Measurements from ENCODE around the gene BCKDK.

Gene BCKDK

DNA sequence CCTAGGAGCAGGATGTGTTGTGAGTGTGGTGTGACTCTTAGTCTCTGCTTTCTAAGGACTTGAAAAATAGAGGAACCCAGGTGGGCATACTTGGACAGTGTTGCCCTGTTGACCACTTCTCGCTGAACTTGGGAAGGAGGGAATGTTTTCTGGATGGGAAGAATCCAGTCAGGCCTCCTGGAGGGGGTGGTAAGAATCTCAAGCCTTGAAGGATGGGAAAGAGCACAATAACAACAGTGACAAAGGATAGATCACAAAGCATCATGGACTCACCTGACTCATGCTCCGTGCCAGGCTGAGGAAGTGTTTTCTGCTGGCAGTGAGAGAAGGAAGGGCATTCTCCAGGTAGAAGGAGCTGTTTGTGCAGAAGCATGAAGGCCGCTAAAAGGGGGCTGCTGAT lies 17.7 kb downstream of the BCKDK start:
- TF ChIP-seq, protein P1, sequence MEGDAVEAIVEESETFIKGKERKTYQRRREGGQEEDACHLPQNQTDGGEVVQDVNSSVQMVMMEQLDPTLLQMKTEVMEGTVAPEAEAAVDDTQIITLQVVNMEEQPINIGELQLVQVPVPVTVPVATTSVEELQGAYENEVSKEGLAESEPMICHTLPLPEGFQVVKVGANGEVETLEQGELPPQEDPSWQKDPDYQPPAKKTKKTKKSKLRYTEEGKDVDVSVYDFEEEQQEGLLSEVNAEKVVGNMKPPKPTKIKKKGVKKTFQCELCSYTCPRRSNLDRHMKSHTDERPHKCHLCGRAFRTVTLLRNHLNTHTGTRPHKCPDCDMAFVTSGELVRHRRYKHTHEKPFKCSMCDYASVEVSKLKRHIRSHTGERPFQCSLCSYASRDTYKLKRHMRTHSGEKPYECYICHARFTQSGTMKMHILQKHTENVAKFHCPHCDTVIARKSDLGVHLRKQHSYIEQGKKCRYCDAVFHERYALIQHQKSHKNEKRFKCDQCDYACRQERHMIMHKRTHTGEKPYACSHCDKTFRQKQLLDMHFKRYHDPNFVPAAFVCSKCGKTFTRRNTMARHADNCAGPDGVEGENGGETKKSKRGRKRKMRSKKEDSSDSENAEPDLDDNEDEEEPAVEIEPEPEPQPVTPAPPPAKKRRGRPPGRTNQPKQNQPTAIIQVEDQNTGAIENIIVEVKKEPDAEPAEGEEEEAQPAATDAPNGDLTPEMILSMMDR (IDR thresholded peaks at IDR 0.05; ENCODE audit: low read depth, low read length): no peak
- Histone ChIP-seq H3K4me3 (ENCODE audit: low read depth, low read length) (no peak overlapping the region), H3K4me1 (no peaks in the 10 kb centered on the region), H3K9me3 (no peaks in the 10 kb centered on the region), H3K36me3 (peaks cover 28% of the 10 kb centered on the region), H3K27me3 (no peaks in the 10 kb centered on the region)
- no peak for DNase-seq

DNA sequence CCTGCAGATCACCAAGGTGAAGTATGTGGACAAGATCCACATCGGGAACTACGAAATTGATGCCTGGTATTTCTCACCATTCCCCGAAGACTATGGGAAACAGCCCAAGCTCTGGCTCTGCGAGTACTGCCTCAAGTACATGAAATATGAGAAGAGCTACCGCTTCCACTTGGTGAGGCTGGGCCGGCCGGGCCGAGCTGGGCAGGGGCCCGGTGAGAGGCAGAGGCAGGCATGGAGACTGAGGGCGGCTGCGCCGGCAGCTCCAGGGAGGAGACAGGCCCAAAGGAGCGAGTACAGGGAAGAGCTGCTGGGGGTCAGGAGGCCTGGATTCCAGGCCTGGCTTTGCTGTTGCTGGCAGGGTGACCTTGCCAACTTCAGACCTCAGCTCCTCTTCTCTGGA lies 19.0 kb downstream of the BCKDK start:
- no peaks in the 10 kb centered on the region for H3K9me3 ChIP-seq
- TF ChIP-seq, protein P1 (IDR thresholded peaks at IDR 0.05; ENCODE audit: low read depth, low read length): no peak
- H3K36me3 ChIP-seq: peaks cover 21% of the 10 kb centered on the region
- DNase-seq: no peak
- no peaks in the 10 kb centered on the region for H3K27me3 ChIP-seq
- H3K4me3 ChIP-seq (ENCODE audit: low read depth, low read length): no peak overlapping the region
- no peaks in the 10 kb centered on the region for H3K4me1 ChIP-seq

DNA sequence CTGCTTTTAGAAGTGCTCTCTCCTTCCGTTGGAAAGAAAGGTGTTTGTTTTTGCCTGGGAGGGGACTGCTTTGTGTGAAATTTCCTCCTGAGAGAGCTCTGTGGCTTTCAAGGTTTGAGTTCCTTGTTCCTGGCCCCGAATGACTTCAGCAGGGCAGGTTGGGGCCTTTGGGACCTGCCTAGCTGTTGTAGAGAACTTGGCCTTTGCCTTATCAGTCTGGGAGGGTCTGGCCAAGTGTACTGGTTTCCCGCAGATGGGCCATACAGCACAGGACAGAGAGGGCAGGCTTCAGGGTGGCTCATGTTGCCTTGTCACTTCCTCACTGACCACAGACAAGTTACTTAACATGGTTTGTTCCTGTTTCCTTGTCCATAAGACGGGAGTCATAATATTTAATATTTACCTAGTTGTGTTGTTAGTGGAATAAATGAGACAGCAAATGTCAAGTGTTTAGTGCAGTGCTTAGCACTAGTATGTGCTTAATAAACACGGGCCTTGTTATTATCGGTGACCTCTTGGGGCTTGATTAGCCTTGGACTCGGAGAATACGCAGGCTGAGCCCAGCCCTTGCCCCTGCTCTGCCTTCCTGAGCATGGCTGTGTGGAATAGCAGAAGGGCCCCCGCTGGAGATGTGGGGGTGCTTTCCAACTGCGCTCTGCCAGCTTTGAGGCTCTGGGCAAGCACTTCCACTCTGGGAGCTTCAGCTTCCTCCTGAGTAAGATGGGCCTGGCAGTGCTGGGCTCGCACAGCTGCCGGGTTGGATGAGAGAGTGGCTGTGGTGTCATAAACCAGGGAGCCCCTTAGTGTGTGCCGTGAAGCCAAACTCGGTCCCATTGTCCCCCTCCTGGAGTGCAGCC lies 20.8 kb downstream of the BCKDK start:
- Histone ChIP-seq H3K36me3 (peaks cover 15% of the 10 kb centered on the region), H3K4me3 (ENCODE audit: low read depth, low read length) (no peak overlapping the region), H3K27me3 (no peaks in the 10 kb centered on the region), H3K9me3 (no peaks in the 10 kb centered on the region), H3K4me1 (peaks cover 10% of the 10 kb centered on the region)
- DNase-seq: no peak
- TF ChIP-seq, protein P1 (IDR thresholded peaks at IDR 0.05; ENCODE audit: low read depth, low read length): no peak

DNA sequence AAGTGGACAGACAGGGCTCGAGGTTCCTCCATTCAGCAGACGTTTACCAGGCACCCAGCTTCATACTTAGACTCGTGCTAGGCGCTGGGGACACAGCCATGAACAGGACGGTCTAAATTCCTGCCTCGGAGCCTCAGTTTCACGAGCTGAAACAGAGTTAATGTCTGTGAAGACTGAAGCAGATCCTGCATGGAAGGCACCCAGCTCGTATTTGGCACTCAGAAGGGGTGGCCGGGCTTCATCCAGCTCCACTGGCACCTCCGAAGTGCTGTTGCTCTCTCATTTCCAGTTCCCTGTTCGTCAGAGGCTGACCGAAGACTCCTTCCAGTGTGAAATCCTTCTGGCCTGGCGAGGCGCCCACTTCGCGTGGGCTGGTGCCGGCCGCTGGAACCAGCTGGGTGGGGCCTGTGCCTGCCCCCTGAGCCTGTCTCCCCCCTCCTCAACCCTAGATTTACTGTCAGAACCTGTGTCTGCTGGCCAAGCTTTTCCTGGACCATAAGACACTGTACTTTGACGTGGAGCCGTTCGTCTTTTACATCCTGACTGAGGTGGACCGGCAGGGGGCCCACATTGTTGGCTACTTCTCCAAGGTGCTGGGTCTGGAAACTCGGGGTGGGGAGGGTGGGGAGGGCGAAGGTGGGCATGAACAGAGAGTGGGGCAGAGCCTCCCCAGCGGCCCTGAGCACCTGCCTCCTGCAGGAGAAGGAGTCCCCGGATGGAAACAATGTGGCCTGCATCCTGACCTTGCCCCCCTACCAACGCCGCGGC lies 21.6 kb downstream of the BCKDK start:
- Histone ChIP-seq H3K4me3 (ENCODE audit: low read depth, low read length) (no peak overlapping the region), H3K4me1 (peaks cover 17% of the 10 kb centered on the region), H3K9me3 (no peaks in the 10 kb centered on the region), H3K27me3 (no peaks in the 10 kb centered on the region), H3K36me3 (peaks cover 11% of the 10 kb centered on the region)
- DNase-seq: no peak
- TF ChIP-seq, protein P1 (IDR thresholded peaks at IDR 0.05; ENCODE audit: low read depth, low read length): no peak

DNA sequence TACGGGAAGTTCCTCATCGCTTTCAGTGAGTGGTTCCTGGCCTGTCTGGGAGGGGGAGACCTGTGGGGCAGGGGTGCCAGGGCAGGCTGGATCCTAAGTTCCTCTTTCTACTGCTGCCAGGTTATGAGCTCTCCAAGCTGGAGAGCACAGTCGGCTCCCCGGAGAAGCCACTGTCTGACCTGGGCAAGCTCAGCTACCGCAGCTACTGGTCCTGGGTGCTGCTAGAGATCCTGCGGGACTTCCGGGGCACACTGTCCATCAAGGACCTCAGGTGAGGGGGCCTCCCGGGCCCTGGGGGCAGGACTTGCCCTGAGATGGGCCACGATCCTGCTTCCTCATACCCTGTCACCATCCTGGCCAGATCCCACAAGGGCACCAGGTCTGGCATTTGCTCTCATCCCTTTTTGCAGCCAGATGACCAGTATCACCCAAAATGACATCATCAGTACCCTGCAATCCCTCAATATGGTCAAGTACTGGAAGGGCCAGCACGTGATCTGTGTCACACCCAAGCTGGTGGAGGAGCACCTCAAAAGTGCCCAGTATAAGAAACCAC lies 22.2 kb downstream of the BCKDK start:
- Histone ChIP-seq H3K4me3 (ENCODE audit: low read depth, low read length) (no peak overlapping the region), H3K9me3 (no peaks in the 10 kb centered on the region), H3K27me3 (no peaks in the 10 kb centered on the region), H3K36me3 (peaks cover 11% of the 10 kb centered on the region), H3K4me1 (peaks cover 23% of the 10 kb centered on the region)
- DNase-seq: no peak
- TF ChIP-seq, protein P1 (IDR thresholded peaks at IDR 0.05; ENCODE audit: low read depth, low read length): no peak

Measured in BE2C (cell line).